ENCODE results near the gene NUBPL.

NUBPL gene, protein sequence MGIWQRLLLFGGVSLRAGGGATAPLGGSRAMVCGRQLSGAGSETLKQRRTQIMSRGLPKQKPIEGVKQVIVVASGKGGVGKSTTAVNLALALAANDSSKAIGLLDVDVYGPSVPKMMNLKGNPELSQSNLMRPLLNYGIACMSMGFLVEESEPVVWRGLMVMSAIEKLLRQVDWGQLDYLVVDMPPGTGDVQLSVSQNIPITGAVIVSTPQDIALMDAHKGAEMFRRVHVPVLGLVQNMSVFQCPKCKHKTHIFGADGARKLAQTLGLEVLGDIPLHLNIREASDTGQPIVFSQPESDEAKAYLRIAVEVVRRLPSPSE

DNA sequence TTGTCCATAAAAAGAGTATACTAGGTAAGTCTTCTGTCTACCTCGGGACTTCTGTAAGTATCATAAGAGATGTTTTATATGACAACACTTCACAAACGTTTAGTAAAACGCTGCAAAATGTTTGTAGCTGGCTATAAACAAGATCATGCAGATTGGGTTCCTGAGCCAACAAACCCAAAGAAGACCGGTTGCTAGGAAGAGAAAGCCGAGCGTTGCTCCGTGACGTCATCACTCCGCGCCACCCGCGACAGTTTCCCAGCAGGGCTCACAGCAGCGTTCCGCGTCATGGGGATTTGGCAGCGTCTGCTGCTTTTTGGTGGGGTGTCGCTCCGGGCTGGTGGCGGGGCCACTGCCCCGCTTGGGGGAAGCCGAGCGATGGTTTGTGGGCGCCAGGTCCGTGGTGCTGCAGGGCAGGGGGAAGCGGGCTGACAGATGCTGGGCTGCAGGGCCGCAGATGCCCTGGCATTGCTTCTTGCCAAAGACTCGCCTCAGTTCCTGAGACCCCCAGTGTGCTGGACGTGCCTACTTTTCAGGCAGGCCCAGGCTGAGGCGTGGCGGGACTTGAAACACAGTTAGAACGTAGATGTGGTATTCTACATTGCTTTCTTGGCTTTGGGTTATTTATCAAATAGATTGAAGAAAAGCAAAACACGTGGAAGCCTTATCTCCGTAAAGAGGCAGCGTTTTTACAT, at the start of gene NUBPL:
Gene NUBPL, plus strand, starts transcription at position 250 of the 692 bp plus-strand sequence. Its CDS starts 36 bp downstream, at position 286.
- DNase-seq, result peak; percentile 100

DNA sequence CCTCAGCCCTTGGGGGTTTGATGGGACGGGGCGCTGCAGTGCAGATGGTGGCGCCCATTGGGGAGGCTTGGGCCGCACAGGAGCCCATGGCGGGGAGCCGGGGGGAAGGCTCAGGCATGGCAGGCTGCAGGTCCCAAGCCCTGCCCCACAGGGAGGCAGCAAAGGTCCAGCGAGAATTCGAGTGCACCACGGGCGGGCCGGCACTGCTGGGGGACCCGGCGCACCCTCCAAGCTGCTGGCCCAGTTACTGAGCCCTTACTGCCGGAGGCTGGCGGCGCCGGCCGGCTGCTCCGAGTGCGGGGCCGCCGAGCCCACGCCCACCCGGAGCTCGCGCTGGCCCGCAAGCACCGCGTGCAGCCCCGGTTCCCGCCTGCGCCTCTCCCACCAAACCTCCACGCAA, 34.1 kb upstream of the NUBPL start:
- DNase-seq, result no peak

DNA sequence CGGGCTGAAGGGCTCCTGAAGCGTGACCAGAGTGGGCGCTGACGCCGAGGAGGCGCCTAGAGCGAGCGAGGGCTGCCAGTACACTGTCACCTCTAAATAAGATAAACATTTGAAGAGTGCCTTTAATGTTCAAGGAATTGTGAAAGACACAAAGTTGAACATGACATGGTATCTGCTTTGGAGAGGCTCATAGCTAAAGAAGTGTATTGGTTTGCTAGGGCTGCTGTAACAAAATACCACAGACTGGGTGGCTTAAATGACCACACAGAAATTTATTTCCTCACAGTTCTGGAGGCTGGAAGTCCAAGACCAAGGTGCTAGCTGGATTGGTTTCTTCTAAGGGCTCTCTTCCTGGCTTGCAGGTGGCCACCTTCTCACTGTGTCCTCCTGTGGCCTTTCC, 33.7 kb upstream of the NUBPL start:
- no peak for DNase-seq

DNA sequence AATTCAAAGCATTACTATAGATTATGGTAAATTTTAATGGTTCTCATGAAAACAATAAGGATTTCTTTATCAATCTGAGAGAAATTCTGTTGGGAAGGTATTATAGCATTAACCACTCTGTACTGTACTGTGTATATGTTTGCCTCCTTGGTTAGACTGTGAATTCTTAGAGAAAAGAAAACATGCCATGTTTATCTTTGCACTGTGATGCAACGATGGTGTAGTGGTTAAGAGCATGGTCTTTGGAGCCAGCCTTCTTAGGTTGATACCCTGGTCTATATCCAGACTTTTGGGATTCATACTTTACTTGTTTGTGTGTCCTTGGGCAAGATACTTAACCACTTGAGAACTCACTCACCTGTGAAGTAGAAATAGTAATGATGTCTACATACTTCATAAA, 32.2 kb upstream of the NUBPL start:
- DNase-seq, result no peak

DNA sequence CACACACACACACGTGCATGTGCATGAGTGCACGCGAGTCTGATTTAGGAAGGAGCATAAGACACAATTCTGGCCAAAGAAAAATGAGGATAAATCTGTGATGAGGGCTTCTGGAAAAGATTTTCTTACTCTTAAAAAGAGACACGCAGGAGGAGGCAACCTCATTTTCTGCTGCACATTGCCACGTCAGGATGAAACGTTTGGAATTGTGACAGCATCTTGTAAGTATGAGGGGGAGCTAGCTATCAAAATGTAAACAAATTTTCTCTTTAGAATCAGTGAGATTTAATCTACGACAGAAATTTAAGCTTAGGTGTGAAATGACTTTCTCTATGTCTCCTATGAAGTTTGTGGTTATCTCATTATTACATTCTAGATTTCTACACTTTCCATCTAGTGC, 31.1 kb upstream of the NUBPL start:
- no peak for DNase-seq

DNA sequence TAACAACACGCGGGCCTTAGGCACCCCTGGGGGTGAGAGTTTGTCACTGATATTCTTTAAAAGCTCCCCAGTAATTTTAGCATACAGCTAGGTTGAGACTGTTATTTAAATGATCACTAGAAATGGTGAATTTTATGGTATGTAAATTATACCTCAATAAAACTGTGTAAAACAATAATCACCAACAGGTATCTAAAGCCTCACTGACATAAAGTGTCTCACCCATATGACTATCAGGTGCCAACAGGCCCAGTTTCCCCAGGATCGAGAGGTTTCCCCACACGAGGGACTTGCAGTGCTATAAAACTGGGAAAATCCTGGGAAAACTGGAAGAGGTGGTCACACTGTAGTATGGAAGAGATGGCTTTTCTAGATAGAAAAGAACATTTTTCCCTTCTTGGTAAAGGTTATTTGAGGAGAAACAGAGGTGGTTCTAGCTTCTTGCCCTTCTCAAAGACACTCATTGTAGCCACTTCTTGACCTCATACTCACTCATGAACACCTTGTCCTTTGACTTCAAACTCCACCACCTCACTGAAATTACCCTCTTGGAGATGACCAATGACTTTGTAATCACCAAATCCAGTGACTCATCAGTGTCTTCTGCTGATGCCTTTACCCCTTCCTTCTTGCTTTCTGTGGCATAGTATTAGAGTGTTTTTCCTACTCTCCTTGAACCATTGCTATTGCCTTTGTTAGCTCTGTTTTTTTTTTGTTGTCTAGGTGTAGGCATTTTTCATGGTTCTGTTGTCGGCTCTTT, 24.8 kb upstream of the NUBPL start:
- DNase-seq, result no peak

DNA sequence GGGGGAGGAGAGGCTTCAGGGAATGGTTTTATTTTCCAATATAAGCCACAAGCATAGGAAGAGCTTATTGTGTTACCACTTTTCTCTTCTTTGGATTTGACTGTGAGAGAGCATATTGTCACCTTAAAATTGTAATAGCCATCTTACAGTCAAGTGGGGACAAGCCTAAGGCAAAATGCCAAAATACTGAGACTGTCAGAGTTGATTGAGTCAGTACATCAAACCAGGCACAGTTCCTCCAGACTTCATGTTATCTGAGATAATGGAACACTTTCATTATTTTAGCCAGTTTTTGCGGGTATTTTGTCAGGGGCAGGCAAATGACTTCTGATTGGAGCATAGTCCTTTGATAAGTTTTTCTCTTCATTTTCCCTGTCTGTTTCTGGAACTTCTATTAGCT, 19.5 kb upstream of the NUBPL start:
- no peak for DNase-seq

DNA sequence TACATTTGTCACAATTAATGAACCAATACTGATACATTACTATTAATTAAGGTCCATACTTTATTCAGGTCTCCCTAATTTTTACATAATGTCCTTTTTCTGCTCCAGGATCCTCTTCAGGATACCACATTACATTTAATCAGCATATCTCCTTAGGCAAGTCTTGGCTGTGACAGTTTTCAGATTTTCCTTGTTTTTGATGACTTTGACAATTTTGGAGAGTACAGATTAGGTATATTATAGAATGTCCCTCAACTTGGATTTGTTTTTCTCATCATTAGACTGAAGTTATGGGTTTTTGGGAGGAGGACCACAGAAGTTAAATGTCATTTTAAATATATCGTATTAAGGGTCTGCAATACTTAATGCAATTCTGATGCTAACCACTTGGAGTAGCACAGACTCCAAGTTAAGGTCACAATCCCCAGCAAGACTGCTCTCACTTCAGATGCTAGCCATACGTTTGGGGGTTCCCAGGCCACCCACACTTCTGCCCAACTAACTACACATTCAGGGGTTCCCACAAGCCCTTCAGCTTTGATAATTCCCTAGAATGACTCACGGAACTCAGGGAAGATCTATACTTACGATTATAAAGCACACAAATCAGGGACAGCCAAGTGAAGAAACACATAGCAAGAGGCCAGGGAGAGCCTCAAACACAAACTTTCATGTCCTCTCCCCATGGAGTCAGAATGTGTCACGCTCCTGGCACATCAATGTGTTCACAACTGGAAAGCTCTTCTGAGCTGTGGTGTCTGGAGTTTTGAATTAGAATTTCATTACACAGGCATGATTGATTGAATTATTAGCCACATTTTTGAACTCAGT, 17.0 kb upstream of the NUBPL start:
- DNase-seq, result no peak

DNA sequence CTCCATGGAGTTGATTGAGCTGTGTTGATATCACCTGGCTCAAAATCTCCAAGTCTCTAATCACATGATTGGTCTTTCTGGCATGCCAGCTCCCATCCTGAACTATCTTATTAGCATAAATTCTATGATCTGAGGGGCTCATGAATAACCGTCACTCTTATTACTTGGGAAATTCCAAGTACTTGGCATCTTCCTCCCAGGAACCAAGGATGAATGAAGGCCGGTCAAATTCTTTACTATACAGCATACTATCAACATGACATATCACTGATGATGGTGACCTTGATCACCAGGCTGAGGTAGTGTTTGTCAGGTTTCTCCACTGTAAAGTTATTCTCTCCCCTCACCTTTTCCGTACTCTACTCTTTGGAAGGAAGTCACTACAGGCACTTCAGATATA, 16.4 kb upstream of the NUBPL start:
- no peak for DNase-seq

DNA sequence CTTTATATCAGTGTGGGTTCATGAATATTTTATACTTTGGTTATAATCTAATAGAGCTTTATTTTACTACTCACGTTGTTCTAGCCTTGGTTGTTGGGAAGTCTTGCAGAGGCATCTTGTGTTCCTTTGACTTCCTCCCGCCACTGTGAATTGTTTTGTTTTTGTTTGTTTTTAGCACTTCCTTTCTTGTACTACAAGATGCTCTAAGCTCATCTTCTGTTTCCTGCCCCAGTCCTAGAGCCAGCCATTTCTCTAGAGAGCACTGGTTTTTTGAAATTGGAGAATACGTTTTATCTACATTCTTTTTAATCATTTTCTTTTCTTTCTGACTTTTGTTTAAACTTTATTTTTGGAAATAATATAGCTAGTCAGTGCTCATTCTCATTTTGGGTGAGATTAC, 15.9 kb upstream of the NUBPL start:
- no peak for DNase-seq

DNA sequence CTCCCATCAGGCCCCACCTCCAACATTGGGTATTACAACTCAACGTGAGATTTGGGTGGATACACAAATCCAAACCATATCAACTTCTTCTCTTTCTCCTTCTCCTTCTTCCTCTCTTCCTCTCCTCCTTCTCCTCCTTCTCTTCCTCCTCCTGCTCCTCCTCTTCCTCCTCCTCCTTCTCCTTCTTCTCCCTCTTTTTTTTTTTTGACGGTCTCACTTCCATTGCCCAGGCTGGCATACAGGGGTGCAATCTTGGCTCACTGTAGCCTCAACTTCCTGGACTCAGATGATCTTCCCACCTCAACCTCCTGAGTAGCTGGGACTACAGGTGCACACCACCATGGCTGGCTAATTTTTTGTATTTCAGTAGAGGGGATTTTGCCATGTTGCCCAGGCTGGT, 11.4 kb upstream of the NUBPL start:
- no peak for DNase-seq

DNA sequence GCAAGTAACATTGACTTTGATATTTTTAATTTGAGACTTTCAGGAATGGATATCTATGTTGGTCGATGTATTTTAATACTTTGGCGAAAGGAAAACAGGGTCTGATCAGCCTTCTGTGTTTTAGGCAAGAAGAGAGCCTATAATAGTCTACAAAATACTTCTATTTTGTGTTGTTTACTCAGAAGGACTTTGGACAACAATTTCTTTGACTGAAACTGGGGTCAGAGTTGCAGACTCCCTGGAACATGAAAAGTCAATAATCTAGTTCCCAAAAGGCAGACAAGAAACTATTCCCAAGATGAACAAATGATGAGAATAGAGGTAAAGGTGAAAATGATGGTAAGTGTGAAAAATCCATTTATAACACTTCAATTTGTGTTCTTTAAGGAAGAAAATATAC, 10.6 kb upstream of the NUBPL start:
- no peak for DNase-seq

DNA sequence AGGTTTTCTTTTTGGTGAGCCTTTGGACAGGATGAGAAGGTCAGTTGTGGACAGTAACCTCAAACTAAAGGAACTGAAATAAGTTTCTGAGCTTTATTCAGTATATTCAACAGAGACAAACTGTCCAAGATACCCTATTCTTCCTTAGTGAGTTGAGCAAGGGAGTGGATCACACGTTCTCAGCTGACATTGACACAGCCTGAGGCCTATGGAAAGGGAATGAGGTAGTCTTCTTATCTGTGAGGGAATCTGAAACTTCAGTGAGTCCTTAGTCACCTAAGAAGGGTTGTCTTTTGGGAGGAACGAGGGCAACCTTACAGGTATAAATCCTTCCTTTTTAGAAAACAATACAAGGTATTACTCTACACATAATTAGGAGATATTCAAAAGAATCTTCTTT, 5.0 kb upstream of the NUBPL start:
- DNase-seq, result no peak

DNA sequence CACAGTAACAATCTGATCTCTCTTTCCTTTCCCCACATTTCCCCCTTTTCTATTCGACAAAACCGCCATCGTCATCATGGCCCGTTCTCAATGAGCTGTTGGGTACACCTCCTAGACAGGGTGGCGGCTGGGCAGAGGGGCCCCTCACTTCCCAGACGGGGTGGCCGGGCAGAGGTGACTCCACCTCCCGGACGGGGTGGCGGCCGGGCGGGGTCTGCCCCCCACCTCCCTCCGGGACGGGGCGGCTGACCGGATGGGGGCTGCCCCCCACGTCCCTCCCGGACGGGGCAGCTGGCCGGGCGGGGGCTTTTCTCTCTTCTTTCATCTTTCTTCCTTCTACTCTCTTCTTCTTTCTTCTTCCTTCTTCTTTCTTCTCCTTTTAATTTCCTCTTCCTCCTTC, 1.3 kb upstream of the NUBPL start:
- no peak for DNase-seq

DNA sequence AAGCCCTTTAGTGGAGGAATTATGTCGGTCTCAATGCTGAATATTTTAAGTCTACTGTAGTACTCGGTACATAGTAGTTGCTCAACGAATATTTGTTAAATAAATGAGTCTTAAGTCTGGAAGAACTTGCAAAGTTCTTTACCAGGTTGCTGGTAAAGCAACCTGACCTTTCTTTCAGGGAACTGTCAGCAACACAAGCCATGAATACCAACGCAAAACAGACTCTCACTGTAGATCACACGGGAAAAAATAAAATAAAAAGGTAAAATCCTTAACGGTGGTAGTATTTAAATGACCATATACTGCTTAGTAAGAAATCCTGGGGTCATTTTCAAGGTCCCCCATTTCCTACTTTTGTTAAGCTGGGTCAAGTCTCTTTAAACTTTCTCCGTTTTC, 447 bp upstream of the NUBPL start:
- DNase-seq, result no peak

DNA sequence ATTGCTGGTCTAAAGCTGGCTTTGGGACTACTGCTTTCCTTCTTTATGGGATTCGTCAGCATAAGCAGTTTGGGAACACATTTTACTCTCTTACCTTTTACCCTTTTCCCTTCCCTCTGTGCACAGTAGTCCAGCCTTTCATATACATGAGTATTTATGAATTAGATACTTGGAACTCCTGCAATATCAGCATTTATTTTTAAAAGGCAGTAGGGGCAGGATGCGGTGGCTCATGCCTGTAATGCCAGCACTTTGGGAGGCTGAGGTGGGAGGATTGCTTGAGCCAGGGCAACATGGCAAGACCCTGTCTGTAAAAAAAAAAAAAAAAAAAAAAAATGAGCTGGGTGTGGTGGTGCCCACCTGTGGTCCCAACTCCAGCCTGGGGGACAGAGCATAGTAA, 3.0 kb downstream of the NUBPL start:
- no peak for DNase-seq

DNA sequence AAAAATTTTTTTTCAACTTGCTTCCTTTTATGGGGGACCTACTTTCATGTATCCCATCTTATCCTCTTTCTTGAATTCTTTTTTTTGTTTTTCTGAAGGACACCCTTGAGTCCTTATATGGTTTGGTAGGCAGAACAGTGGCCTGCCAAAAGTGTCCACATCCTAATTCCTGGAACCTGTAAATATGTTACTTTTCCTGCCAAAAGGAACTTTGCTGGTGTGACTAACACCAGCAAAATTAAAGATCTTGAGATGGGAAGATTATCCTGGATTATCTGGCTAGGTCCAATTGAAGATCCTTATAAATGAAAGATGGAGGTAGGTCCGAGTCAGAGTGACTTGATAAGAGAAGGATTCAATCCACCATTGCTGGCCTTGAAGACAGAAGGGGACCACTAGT, 5.3 kb downstream of the NUBPL start:
- DNase-seq, result no peak

DNA sequence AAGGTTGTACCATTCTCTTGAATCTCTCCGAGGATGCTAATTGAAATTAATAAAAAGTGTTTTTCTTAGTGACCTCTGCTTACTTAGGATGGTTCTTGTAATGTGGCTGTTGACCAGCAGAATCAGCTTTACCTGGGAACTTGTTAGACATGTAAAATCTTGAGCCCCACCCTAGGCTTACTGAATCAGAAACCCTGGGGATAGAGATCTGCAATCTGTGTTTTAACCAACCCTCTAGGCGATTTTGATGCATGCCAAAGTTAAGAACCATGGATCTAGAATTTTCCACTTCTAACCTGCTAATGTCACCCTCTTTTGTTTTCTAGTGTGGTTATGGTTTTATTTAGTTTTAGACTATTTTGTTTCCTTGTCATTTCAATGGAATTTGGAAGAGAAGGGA, 6.5 kb downstream of the NUBPL start:
- DNase-seq, result no peak

DNA sequence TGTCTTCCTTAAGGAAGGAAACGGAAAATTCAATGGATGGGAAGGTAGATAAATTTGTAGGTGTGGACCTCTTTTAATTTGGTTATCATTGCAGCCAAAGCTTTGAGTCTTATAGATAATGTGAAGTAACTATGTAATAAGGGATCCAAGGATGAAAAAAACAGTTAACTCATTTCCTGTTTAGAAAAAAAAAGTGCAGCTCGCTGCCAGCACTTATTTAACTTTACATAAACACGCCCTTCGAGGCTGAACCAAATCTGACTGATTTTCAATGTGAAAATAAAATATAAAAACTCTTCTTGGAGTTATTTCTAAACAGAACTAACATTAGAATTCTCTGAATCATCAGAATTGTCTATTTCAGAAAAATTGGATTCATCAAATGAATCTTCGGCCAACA, 7.0 kb downstream of the NUBPL start:
- no peak for DNase-seq

DNA sequence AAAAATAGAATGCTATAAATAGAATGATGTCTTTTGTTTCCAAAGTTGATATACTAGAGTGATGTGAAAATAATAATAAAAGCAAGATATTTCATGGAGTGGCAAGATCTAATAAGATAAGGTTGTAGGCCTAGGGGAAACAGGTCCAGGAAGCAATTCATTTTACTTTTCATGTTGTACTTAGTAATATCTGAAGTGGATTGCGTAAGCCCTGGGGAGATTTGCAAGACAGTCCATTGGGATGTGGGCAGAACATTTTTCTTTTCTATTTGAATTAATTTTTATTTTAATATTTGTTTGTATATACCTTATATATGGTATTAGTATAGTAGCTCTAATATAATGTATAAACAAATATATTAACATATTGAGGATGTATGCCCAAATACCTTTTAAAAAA, 7.5 kb downstream of the NUBPL start:
- DNase-seq, result no peak

DNA sequence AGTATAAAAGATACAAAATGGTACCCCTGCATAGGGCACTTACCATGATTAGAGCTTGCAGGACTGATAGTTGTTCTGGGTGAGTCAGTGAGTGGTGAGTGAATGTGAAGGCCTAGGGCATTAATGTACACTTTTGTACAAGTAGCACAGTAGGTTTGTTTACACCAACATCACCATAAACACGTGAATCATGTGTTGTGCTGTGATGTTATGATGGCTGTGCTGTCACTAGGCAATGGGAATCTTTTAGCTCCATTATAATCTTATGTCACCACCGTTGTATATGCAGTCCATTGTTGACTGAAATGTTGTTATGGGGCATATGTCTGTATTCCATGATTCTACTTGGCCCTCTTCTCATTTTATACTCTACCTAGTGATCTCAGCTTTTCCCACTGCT, 11.8 kb downstream of the NUBPL start:
- DNase-seq, result no peak

DNA sequence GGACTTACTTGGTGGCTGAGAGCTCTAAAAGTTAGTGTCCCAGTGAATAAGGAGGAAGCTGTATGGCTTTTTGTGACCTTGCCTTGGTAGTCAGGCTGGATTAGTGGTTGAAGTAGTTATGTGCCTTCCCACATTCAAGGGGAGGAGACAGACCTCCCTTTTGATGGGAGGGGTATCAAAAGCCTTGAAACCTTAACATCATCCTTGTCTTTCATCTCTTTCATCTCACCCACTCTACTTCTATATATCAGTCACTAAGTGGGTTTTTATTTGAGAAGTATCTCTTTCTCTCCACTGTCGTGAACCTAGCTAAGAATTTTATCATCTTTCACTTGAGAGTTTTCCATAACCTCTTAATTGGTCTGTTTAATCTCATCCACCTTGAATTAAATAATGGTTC, 15.7 kb downstream of the NUBPL start:
- DNase-seq, result no peak

DNA sequence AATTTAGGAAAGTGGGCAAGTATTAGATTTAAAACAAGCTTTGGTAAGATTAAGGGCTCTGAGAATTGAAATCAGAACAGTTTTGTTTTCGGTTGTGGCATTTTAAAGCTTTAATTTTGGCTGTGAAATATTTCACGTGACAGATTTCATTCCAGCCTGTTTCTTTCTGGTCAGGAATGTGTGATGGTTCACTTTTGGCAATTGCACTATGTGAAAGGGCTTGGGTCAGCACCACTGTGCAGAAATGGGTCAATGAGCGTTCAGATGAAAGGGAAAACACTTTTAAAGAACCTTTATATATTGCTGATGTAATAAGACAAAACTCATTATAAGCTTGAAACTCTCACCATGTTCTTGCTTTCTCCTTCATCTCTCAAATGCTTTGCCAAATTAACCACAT, 17.1 kb downstream of the NUBPL start:
- no peak for DNase-seq

All from NCI-H2029 (cell line).